Heart left ventricle (tissue), 13 donors: ENCODE data around the gene NALCN.

ENCODE experiments used
- POLR2A ChIP-seq, 2 donors: fragments of 450-650 bp; IDR thresholded peaks; one replicate each; pipeline ENCODE4 v1.6.1; 2017; ENCODE audit warnings: antibody characterized with exemption in 2 of 2, mild to moderate bottlenecking in 2 of 2, moderate library complexity in 2 of 2
- TF ChIP-seq, protein P1 (sequence below), 12 donors: fragments of 200-600 bp; sonication (generic) in 4 of 12; IDR thresholded peaks; one replicate each; pipeline versions ENCODE4 v1.5.0 to v1.8.0; 2018 to 2022; ENCODE audit warnings: antibody characterized with exemption in 12 of 12, mild to moderate bottlenecking in 5 of 12
- donor health status: ischemic (EF 13 %, LVEDD 7.1; RV severe dilation, severe dysfunction).
- donor health status: DM: no; HTN: yes; CAD: no.
- donor health status: DM: no; HTN: no; CAD: no.
- donor health status: ischemic (EF 25% LVEDD 6.9; RV normal size, moderate dysfunction).
- donor health status: ischemic (EF 25% LVEDD 5.7; RV mildly dilated, moderate dysfunction).
- donor health status: ischemic (EF 35%, LVEDD 5.7; RV mildly dilated, moderate dysfunction).
- donor health status: nonischemic (EF 11% LVEDD 7.7; RV severe dilation, severe dysfunction).
- donor health status: DM: yes; HTN: yes; CAD: no.
- donor health status: PGD.
- donor health status: ischemic (EF 29% LVEDD 5.4; RV normal size, mild dysfunction).
- donor health status: nonischemic (EF 23%, LVEDD 6.1; RV moderate dilation, normal function).

DNA sequence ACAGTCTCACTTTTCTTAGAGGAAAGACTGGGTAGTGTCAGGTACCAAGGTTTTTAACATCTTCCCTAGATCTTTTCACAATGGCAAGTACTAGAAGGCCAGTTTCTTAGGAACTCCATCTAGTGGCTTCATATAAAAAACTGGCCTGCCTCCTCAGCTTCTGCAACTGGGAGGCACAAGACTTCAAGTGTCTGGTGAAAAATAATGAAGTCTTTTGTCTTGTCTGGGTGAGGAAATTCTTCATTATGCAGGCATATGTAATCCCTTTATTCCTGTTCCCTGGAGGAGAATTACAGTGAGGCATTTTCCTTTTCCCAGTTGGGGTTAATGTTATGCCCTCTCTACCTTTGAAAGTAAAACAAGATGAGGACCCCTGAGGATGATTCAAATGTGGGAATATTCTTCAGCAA is 300.5 kb downstream of the NALCN start:
- TF ChIP-seq, protein P1, sequence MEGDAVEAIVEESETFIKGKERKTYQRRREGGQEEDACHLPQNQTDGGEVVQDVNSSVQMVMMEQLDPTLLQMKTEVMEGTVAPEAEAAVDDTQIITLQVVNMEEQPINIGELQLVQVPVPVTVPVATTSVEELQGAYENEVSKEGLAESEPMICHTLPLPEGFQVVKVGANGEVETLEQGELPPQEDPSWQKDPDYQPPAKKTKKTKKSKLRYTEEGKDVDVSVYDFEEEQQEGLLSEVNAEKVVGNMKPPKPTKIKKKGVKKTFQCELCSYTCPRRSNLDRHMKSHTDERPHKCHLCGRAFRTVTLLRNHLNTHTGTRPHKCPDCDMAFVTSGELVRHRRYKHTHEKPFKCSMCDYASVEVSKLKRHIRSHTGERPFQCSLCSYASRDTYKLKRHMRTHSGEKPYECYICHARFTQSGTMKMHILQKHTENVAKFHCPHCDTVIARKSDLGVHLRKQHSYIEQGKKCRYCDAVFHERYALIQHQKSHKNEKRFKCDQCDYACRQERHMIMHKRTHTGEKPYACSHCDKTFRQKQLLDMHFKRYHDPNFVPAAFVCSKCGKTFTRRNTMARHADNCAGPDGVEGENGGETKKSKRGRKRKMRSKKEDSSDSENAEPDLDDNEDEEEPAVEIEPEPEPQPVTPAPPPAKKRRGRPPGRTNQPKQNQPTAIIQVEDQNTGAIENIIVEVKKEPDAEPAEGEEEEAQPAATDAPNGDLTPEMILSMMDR (IDR thresholded peaks at IDR 0.05): no peak
- no peak for TF ChIP-seq POLR2A (IDR thresholded peaks at IDR 0.05)
